Panc1 (cell line): ENCODE results near the gene CHST9. TPM values are rescaled to one million over a fixed set of nuclear protein-coding genes. Genes with fewer than 3 reads are reported as not detected.

Source experiments
- ATAC-seq: fragments of 200-7000 bp; cut with Tn5 transposase; 2 replicates; pipeline ENCODE4 v1.9.1; 2020; ENCODE audit warnings: mild to moderate bottlenecking, moderate library complexity
- BruUV-seq: library from RNA; stranded (reverse); fragments of 400-500 nt; replicated peaks from 2 replicates; lab custom pipeline; 2021; lab: Mats Ljungman, UMichigan
- CTCF ChIA-PET: fragments of 300-600 bp; sonication (Branson Sonifier 250); formaldehyde crosslinking; loops from one replicate; lab custom pipeline; 2022; ENCODE audit warnings: antibody characterized with exemption; lab: Charles Lee
- POLR2A ChIA-PET: fragments of 300-600 bp; sonication (Branson Sonifier 250); formaldehyde crosslinking; loops from one replicate; lab custom pipeline; 2022; ENCODE audit warnings: antibody characterized with exemption; lab: Charles Lee
- DNase-seq: peaks from one replicate; pipeline ENCODE4 v3.0.0-alpha.2; 2010; ENCODE audit warnings: low read depth, low spot score
- H3K27ac ChIP-seq: 2 replicates; pipeline ENCODE4 v1.5.1; 2011; ENCODE audit warnings: mild to moderate bottlenecking, low read length, inconsistent platforms
- H3K27me3 ChIP-seq: fragments of 200-500 bp; sonication (Bioruptor generic); 2 replicates; pipeline ENCODE4 v1.6.0; 2014; ENCODE audit warnings: low read length, inconsistent platforms; ENCODE audit not compliant: control insufficient read depth, insufficient read depth
- H3K36me3 ChIP-seq: fragments of 200-500 bp; sonication (Bioruptor generic); 2 replicates; pipeline ENCODE4 v1.5.1; 2014; ENCODE audit warnings: inconsistent platforms, mild to moderate bottlenecking, low read length, moderate library complexity; ENCODE audit not compliant: control insufficient read depth, insufficient read depth
- H3K4me1 ChIP-seq: 2 replicates; pipeline ENCODE4 v1.5.1; 2011; ENCODE audit warnings: inconsistent platforms, mild to moderate bottlenecking, low read length, moderate library complexity; ENCODE audit not compliant: control insufficient read depth, insufficient read depth
- H3K4me3 ChIP-seq, 2 experiments: 2 replicates each; pipeline ENCODE4 v1.5.1; 2011 to 2012; ENCODE audit warnings: low read depth in 2 of 2, low read length in 2 of 2, mild to moderate bottlenecking in 2 of 2, inconsistent platforms in 1 of 2, moderate library complexity in 1 of 2
- H3K9me3 ChIP-seq: fragments of 200-500 bp; sonication (Bioruptor generic); 2 replicates; pipeline ENCODE4 v1.5.1; 2014; ENCODE audit warnings: low read depth, mild to moderate bottlenecking, inconsistent platforms, low read length, moderate library complexity; ENCODE audit not compliant: control insufficient read depth, insufficient read depth
- CTCF ChIP-seq: fragments of 450-650 bp; IDR thresholded peaks from 2 replicates; pipeline ENCODE4 v1.5.1; 2017; ENCODE audit warnings: mild to moderate bottlenecking
- POLR2AphosphoS5 ChIP-seq: IDR thresholded peaks from 2 replicates; pipeline ENCODE4 v1.6.1; 2012; ENCODE audit warnings: mild to moderate bottlenecking, low read depth, low read length, moderate library complexity
- REST ChIP-seq, 2 experiments: IDR thresholded peaks; 2 replicates each; pipeline ENCODE4 v1.6.1; 2011 to 2012; ENCODE audit warnings: low read depth in 2 of 2, control low read depth in 1 of 2, low read length in 1 of 2, mild to moderate bottlenecking in 1 of 2, moderate library complexity in 1 of 2; ENCODE audit not compliant: insufficient read depth in 1 of 2
- SIN3A ChIP-seq: IDR thresholded peaks from 2 replicates; pipeline ENCODE4 v1.6.1; 2012; ENCODE audit warnings: low read depth, mild to moderate bottlenecking, low read length, moderate library complexity, borderline replicate concordance; ENCODE audit not compliant: insufficient read depth
- TCF7L2 ChIP-seq: IDR thresholded peaks from 2 replicates; pipeline ENCODE4 v1.6.1; 2011; ENCODE audit warnings: mild to moderate bottlenecking, low read depth, low read length, inconsistent platforms
- in situ Hi-C: cut with HindIII; loops from 2 replicates; pipeline ENCODE4 v1.10.0; 2016; ENCODE audit warnings: low sequenced_read_pairs, low pct_unique_long_range_greater_than_20kb
- intact Hi-C: fragments of 100-400 bp; cut with micrococcal nuclease; formaldehyde crosslinking; loops from one replicate; pipeline ENCODE4 v1.10.0; 2022; ENCODE audit not compliant: unreplicated experiment
- total RNA-seq: library from RNA; stranded (reverse); gene quantifications from one replicate; pipeline ENCODE4 v1.2.1, GENCODE V29; 2021; ENCODE audit not compliant: unreplicated experiment

CHST9 gene
- total RNA-seq, 1 experiment from 2014 or later, result 0.05 TPM

- DNase-seq (no peak), ATAC-seq (no peak)
- H3K9me3 ChIP-seq, result no peaks in the 10 kb centered on the region
- no peak overlapping the region for H3K4me3 ChIP-seq
- ChIA-PET CTCF (no interaction called here), POLR2A (no interaction called here)
- H3K4me1 ChIP-seq, result no peaks in the 10 kb centered on the region
- no peaks in the 10 kb centered on the region for H3K27me3 ChIP-seq
- in situ Hi-C loops, result no loop called here
- H3K27ac ChIP-seq, result no peak overlapping the region
- no peaks in the 10 kb centered on the region for H3K36me3 ChIP-seq
- TF ChIP-seq POLR2AphosphoS5 (no peak), CTCF (no peak), SIN3A (no peak), REST (IDR thresholded peaks at IDR 0.05; ENCODE audit: insufficient read depth in 1 of 2, low read depth in 2 of 2, low read length in 1 of 2) (no peak), TCF7L2 (no peak)
- no TSS peak for BruUV-seq
- intact Hi-C loops, result no loop called here
These were observed 275.4 kb downstream of the CHST9 start for GRCh38 chr18:26909599-26910290.

- no TSS peak for BruUV-seq
- CTCF ChIA-PET, result no interaction called here
- Histone ChIP-seq H3K4me3 (no peak overlapping the region), H3K9me3 (no peaks in the 10 kb centered on the region), H3K27me3 (no peaks in the 10 kb centered on the region), H3K27ac (no peak overlapping the region), H3K36me3 (no peaks in the 10 kb centered on the region), H3K4me1 (no peaks in the 10 kb centered on the region)
- in situ Hi-C loops, result no loop called here
- TF ChIP-seq SIN3A (no peak), TCF7L2 (no peak), REST (IDR thresholded peaks at IDR 0.05; ENCODE audit: insufficient read depth in 1 of 2, low read depth in 2 of 2, low read length in 1 of 2) (no peak), POLR2AphosphoS5 (no peak), CTCF (no peak)
- intact Hi-C loops, result no loop called here
- POLR2A ChIA-PET, result no interaction called here
- ATAC-seq (no peak), DNase-seq (no peak)
These were observed 276.2 kb downstream of the CHST9 start for GRCh38 chr18:26908906-26909305.
